CD4-positive, CD25-positive, alpha-beta regulatory T cell (primary cell): ENCODE data around the gene FAM131B. TPM values are rescaled to one million over a fixed set of nuclear protein-coding genes. Genes with fewer than 3 reads are reported as not detected.
A peak's percentile ranks its signal among the peaks of the same experiment; 100 is the strongest.

Source experiments
- ATAC-seq, 2 donors: fragments of 150-1000 bp; cut with Tn5 transposase; one replicate each; pipeline ENCODE4 v1.10.0; 2021; ENCODE audit warnings: low read depth in 2 of 2, moderate number of reproducible peaks in 2 of 2, moderate library complexity in 1 of 2
- DNase-seq, 3 donors: peaks; one replicate each; pipeline versions ENCODE4 v3.0.0 to v3.0.0-alpha.2; 2012 to 2022; ENCODE audit warnings: mixed read lengths in 1 of 3
- H3K27ac ChIP-seq: one replicate; pipeline ENCODE4 v1.7.0; 2013; ENCODE audit warnings: mild to moderate bottlenecking, low read length; ENCODE audit not compliant: insufficient read depth, poor library complexity, severe bottlenecking
- H3K27me3 ChIP-seq: one replicate; pipeline ENCODE4 v1.7.0; 2013; ENCODE audit warnings: low read length; ENCODE audit not compliant: control insufficient read depth, insufficient read depth
- H3K36me3 ChIP-seq: one replicate; pipeline ENCODE4 v1.7.0; 2013; ENCODE audit warnings: mild to moderate bottlenecking, low read length, moderate library complexity; ENCODE audit not compliant: control insufficient read depth, insufficient read depth
- H3K4me1 ChIP-seq: 2 replicates; pipeline ENCODE4 v1.7.0; 2013; ENCODE audit warnings: mild to moderate bottlenecking, low read length; ENCODE audit not compliant: insufficient read depth, control insufficient read depth, poor library complexity, severe bottlenecking
- H3K4me3 ChIP-seq: one replicate; pipeline ENCODE4 v1.7.0; 2013; ENCODE audit warnings: low read depth, mild to moderate bottlenecking, low read length, moderate library complexity
- H3K9me3 ChIP-seq, 2 experiments: 1 replicate in 1 of 2; 2 replicates in 1 of 2; pipeline ENCODE4 v1.7.0; 2013; ENCODE audit warnings: low read length in 2 of 2, mild to moderate bottlenecking in 1 of 2, moderate library complexity in 1 of 2; ENCODE audit not compliant: control insufficient read depth in 2 of 2
- H3K27ac Mint-ChIP-seq, 3 donors: one replicate each; pipeline ENCODE4 v1.8.0; 2020 to 2022; ENCODE audit warnings: mild to moderate bottlenecking in 3 of 3, mixed read lengths in 3 of 3, moderate library complexity in 2 of 3
- H3K27me3 Mint-ChIP-seq: one replicate; pipeline ENCODE4 v1.8.0; 2022; ENCODE audit warnings: mild to moderate bottlenecking, mixed read lengths
- H3K36me3 Mint-ChIP-seq: one replicate; pipeline ENCODE4 v1.8.0; 2020; ENCODE audit warnings: mixed read lengths
- H3K4me1 Mint-ChIP-seq, 4 donors: one replicate each; pipeline ENCODE4 v1.8.0; 2020 to 2022; ENCODE audit warnings: mixed read lengths in 4 of 4, mild to moderate bottlenecking in 1 of 4
- H3K4me3 Mint-ChIP-seq, 4 donors: one replicate each; pipeline ENCODE4 v1.8.0; 2020 to 2022; ENCODE audit warnings: mild to moderate bottlenecking in 4 of 4, mixed read lengths in 4 of 4, moderate library complexity in 3 of 4
- H3K9me3 Mint-ChIP-seq, 7 donors: one replicate each; pipeline ENCODE4 v1.8.0; 2020 to 2022; ENCODE audit warnings: mixed read lengths in 7 of 7, mild to moderate bottlenecking in 3 of 7, moderate library complexity in 2 of 7
- polyA plus RNA-seq, 4 donors: library from polyadenylated mRNA; unstranded; fragments of 300-500 nt; fragmentation: Illumina TruSeq; gene quantifications; one replicate each; pipeline ENCODE4 v1.2.3, GENCODE V29; 2021
- total RNA-seq: library from RNA; stranded (reverse); gene quantifications from one replicate; pipeline ENCODE4 v1.2.3, GENCODE V29; 2022

The FAM131B gene
- total and polyA plus RNA-seq, 5 donors from 2014 or later: 0.14 to 0.36 (median 0.31) TPM; not detected in 1

- Mint-ChIP-seq H3K4me1 (peaks cover 14 to 43% (median 37%) of the 10 kb centered on the region in 4 donors), H3K27ac (peak overlapping the region; percentile 42 to 92 (median 44)), H3K4me3 (peak overlapping the region in 1 of 4 donors; percentile 3), H3K27me3 (no peaks in the 10 kb centered on the region), H3K9me3 (peaks cover 0 to 3% (median 0%) of the 10 kb centered on the region in 7 donors), H3K36me3 (peaks cover 68% of the 10 kb centered on the region)
- peaks cover 13% of the 10 kb centered on the region for H3K4me1 ChIP-seq
- H3K9me3 ChIP-seq: no peaks in the 10 kb centered on the region
- H3K27me3 ChIP-seq: no peaks in the 10 kb centered on the region
- peaks cover 77% of the 10 kb centered on the region for H3K36me3 ChIP-seq
- ATAC-seq (peak; percentile 37 to 70), DNase-seq (peak; percentile 42 to 75 (median 52))
- no peak overlapping the region for H3K27ac ChIP-seq
- H3K4me3 ChIP-seq: no peak overlapping the region
Measured at GRCh38 chr7:143305423-143306070, 57.0 kb downstream of the FAM131B start.

- Mint-ChIP-seq H3K27me3 (no peaks in the 10 kb centered on the region), H3K27ac (peak overlapping the region in 2 of 3 donors; percentile 44 to 71), H3K4me1 (peaks cover 14 to 43% (median 33%) of the 10 kb centered on the region in 4 donors), H3K36me3 (peaks cover 71% of the 10 kb centered on the region), H3K9me3 (peaks cover 0 to 2% (median 0%) of the 10 kb centered on the region in 7 donors), H3K4me3 (no peak overlapping the region)
- H3K36me3 ChIP-seq: peaks cover 83% of the 10 kb centered on the region
- no peak overlapping the region for H3K4me3 ChIP-seq
- no peak for DNase-seq
- no peak for ATAC-seq
- no peaks in the 10 kb centered on the region for H3K9me3 ChIP-seq
- no peaks in the 10 kb centered on the region for H3K27me3 ChIP-seq
- H3K4me1 ChIP-seq: peaks cover 10% of the 10 kb centered on the region
- no peak overlapping the region for H3K27ac ChIP-seq
Measured at GRCh38 chr7:143304938-143305337, 57.6 kb downstream of the FAM131B start.

- ATAC-seq: no peak
- no peak overlapping the region for H3K4me3 Mint-ChIP-seq
- no peak overlapping the region for H3K27ac Mint-ChIP-seq
Measured at GRCh38 chr7:143303733-143304132, 58.8 kb downstream of the FAM131B start.

More at GRCh38 chr7:143303733-143304132, 58.8 kb downstream of the FAM131B start:
- H3K36me3 ChIP-seq: peaks cover 91% of the 10 kb centered on the region
- no peaks in the 10 kb centered on the region for H3K9me3 ChIP-seq
- H3K4me3 ChIP-seq: no peak overlapping the region
- H3K27ac ChIP-seq: no peak overlapping the region
- no peaks in the 10 kb centered on the region for H3K27me3 ChIP-seq
- peaks cover 15% of the 10 kb centered on the region for H3K4me1 ChIP-seq
- peaks cover 23 to 45% (median 37%) of the 10 kb centered on the region in 4 donors for H3K4me1 Mint-ChIP-seq
- no peak for DNase-seq
- H3K9me3 Mint-ChIP-seq: peaks cover 0 to 2% (median 0%) of the 10 kb centered on the region in 7 donors
- H3K36me3 Mint-ChIP-seq: peaks cover 77% of the 10 kb centered on the region
- no peaks in the 10 kb centered on the region for H3K27me3 Mint-ChIP-seq

Other genes starting within 250 kb of the FAM131B start
- gene PIP, start 230.6 kb downstream of the FAM131B start, total RNA-seq: not detected
- not detected for gene PIP, start 230.6 kb downstream of the FAM131B start, polyA plus RNA-seq
- gene TAS2R39, start 179.3 kb downstream of the FAM131B start, total RNA-seq: not detected
- gene TAS2R39, start 179.3 kb downstream of the FAM131B start, polyA plus RNA-seq: not detected
- gene TAS2R40, start 140.7 kb downstream of the FAM131B start, total RNA-seq: not detected
- not detected for gene TAS2R40, start 140.7 kb downstream of the FAM131B start, polyA plus RNA-seq
- gene GSTK1, start 99.3 kb downstream of the FAM131B start, total RNA-seq: 475 TPM
- gene GSTK1, start 99.3 kb downstream of the FAM131B start, polyA plus RNA-seq: 100 to 1,000 TPM; 589 to 845 (median 707) TPM
- gene TMEM139, start 77.8 kb downstream of the FAM131B start, total RNA-seq: 0.91 TPM
- gene TMEM139, start 77.8 kb downstream of the FAM131B start, polyA plus RNA-seq: 1 to 10 TPM in 2 of 4 donors, under 1 TPM in 2; 0.75 to 1.3 (median 1.0) TPM
- gene CASP2, start 74.4 kb downstream of the FAM131B start, total RNA-seq: 61.4 TPM
- 10 to 100 TPM; 20.5 to 27.1 (median 24.1) TPM for gene CASP2, start 74.4 kb downstream of the FAM131B start, polyA plus RNA-seq
- gene CLCN1, start 46.6 kb downstream of the FAM131B start, total RNA-seq: not detected
- gene CLCN1, start 46.6 kb downstream of the FAM131B start, polyA plus RNA-seq: under 1 TPM in 1 of 4 donors, not detected in 3; 0.05 TPM
- gene ZYX, start 18.6 kb upstream of the FAM131B start, total RNA-seq: 174 TPM
- gene ZYX, start 18.6 kb upstream of the FAM131B start, polyA plus RNA-seq: 100 to 1,000 TPM in 1 of 4 donors, 10 to 100 TPM in 3; 81.1 to 105 (median 89.5) TPM
- gene EPHA1, start 46.1 kb upstream of the FAM131B start, total RNA-seq: 5.0 TPM
- gene EPHA1, start 46.1 kb upstream of the FAM131B start, polyA plus RNA-seq: 10 to 100 TPM in 1 of 4 donors, 1 to 10 TPM in 3; 1.4 to 10.3 (median 4.8) TPM
- 0.42 TPM for gene TAS2R60, start 80.7 kb upstream of the FAM131B start, total RNA-seq
- under 1 TPM in 2 of 4 donors, not detected in 2; 0.19 to 0.20 TPM for gene TAS2R60, start 80.7 kb upstream of the FAM131B start, polyA plus RNA-seq
- 0.59 TPM for gene TAS2R41, start 115.2 kb upstream of the FAM131B start, total RNA-seq
- gene TAS2R41, start 115.2 kb upstream of the FAM131B start, polyA plus RNA-seq: not detected
- gene CTAGE15, start 209.1 kb upstream of the FAM131B start, total RNA-seq: 1.2 TPM
- gene CTAGE15, start 209.1 kb upstream of the FAM131B start, polyA plus RNA-seq: under 1 TPM in 2 of 4 donors, not detected in 2; 0.14 to 0.18 TPM